ENCODE measurements around the gene TNFRSF19. TPM values are rescaled to one million over a fixed set of nuclear protein-coding genes. Genes with fewer than 3 reads are reported as not detected.

Gene TNFRSF19
- total and polyA plus RNA-seq, 2 of the 4 experiments (the other 2 are of a cell fraction) = 18.6 to 26.3 TPM

GRCh38 chr13:23715092-23715761, 145.0 kb downstream of the TNFRSF19 start:
- Histone ChIP-seq H2BK15ac (ENCODE audit: low read depth, low read length) (no peak overlapping the region; the same call in 2 of the 3 replicates), H3K79me1 (ENCODE audit: low read depth in 1 of 2, low read length in 2 of 2) (no peaks in the 10 kb centered on the region), H3K56ac (ENCODE audit: extremely low read depth, insufficient read depth, low read length) (no peak overlapping the region), H3K27me3 (ENCODE audit: control insufficient read depth, insufficient read depth, low read length) (no peaks in the 10 kb centered on the region), H3K27ac (ENCODE audit: insufficient read depth, low read length) (0 out of 2 replicates have a peak overlapping the region, but pooled peaks have one; percentile 16), H4K8ac (ENCODE audit: low read depth in 2 of 2, low read length in 2 of 2) (0 out of 4 replicates have a peak overlapping the region, but pooled peaks of 1 of the 2 experiments have one; percentile 10), H3K36me3 (ENCODE audit: control insufficient read depth, insufficient read depth, low read length) (no peaks in the 10 kb centered on the region), H2BK20ac (ENCODE audit: low read depth, low read length) (peak overlapping the region; percentile 16; the same call in 1 of the 2 replicates), H3K9me3 (ENCODE audit: control insufficient read depth, insufficient read depth, low read length) (peaks cover 3% of the 10 kb centered on the region; the same call in 1 of the 2 replicates), H2AFZ (replicated peaks; ENCODE audit: low read length, poor library complexity) (no peak overlapping the region), H3K4me1 (ENCODE audit: control insufficient read depth, insufficient read depth, low read length) (peaks cover 8% of the 10 kb centered on the region), H3K14ac (replicated peaks; ENCODE audit: low read depth, low read length) (no peak overlapping the region), H3K4ac (ENCODE audit: low read depth, low read length) (no peak overlapping the region; the same call in 1 of the 2 replicates), H3K23ac (ENCODE audit: low read depth, low read length) (no peak overlapping the region), H3K4me2 (ENCODE audit: low read depth, low read length) (no peak overlapping the region), H4K20me1 (ENCODE audit: insufficient read depth, low read length) (no peaks in the 10 kb centered on the region), H4K5ac (ENCODE audit: low read depth, low read length) (0 out of 2 replicates have a peak overlapping the region, but pooled peaks have one; percentile 29), H3K9me1 (ENCODE audit: insufficient read depth, low read length) (0 out of 2 replicates have a peak, but pooled peaks cover 3% of the 10 kb centered on the region), H3K9ac (ENCODE audit: low read depth, low read length) (no peak overlapping the region), H4K91ac (ENCODE audit: insufficient read depth, low read depth, low read length) (no peak overlapping the region), H2BK5ac (ENCODE audit: low read depth, low read length, poor library complexity, severe bottlenecking) (no peak overlapping the region), H2BK120ac (ENCODE audit: low read depth, low read length) (no peak overlapping the region), H2AK9ac (replicated peaks; ENCODE audit: low read depth, low read length, poor library complexity) (no peak overlapping the region), H3K18ac (ENCODE audit: low read depth, low read length) (no peak overlapping the region; the same call in 1 of the 2 replicates), H2AK5ac (ENCODE audit: low read depth, low read length) (peak overlapping the region; percentile 67; the same call in 1 of the 2 replicates), H3K4me3 (ENCODE audit: insufficient read depth, low read depth, low read length) (no peak overlapping the region)
- dilution Hi-C loops (cut with HindIII; ENCODE audit: low sequenced_read_pairs, unreplicated experiment) (no loop called here), in situ Hi-C loops (cut with MboI; ENCODE audit: low sequenced_read_pairs) (no loop called here), intact Hi-C loops (cut with micrococcal nuclease) (no loop called here)
- TF ChIP-seq RAD21 (IDR thresholded peaks at IDR 0.05; ENCODE audit: low read length) (no peak), SMC3 (IDR thresholded peaks at IDR 0.05; ENCODE audit: low read depth, low read length) (no peak), POLR2A (IDR thresholded peaks at IDR 0.05; ENCODE audit: low read depth, low read length) (no peak), FOS (IDR thresholded peaks at IDR 0.05; ENCODE audit: low read depth, low read length) (no peak), MXI1 (IDR thresholded peaks at IDR 0.05; ENCODE audit: borderline replicate concordance, low read depth, low read length) (no peak), NFE2L2 (IDR thresholded peaks at IDR 0.05; ENCODE audit: low read depth, low read length) (no peak), ELK1 (IDR thresholded peaks at IDR 0.05; ENCODE audit: borderline replicate concordance, low read depth, low read length) (no peak), CEBPB (IDR thresholded peaks at IDR 0.05; ENCODE audit: low read depth, low read length) (no peak), RFX5 (IDR thresholded peaks at IDR 0.05; ENCODE audit: low read depth, low read length) (no peak), USF2 (IDR thresholded peaks at IDR 0.05; ENCODE audit: low read depth, low read length) (no peak), BHLHE40 (IDR thresholded peaks at IDR 0.05; ENCODE audit: low read depth, low read length) (no peak), CHD1 (IDR thresholded peaks at IDR 0.05; ENCODE audit: low read depth, low read length) (no peak)
- TF ChIP-seq, protein P1, sequence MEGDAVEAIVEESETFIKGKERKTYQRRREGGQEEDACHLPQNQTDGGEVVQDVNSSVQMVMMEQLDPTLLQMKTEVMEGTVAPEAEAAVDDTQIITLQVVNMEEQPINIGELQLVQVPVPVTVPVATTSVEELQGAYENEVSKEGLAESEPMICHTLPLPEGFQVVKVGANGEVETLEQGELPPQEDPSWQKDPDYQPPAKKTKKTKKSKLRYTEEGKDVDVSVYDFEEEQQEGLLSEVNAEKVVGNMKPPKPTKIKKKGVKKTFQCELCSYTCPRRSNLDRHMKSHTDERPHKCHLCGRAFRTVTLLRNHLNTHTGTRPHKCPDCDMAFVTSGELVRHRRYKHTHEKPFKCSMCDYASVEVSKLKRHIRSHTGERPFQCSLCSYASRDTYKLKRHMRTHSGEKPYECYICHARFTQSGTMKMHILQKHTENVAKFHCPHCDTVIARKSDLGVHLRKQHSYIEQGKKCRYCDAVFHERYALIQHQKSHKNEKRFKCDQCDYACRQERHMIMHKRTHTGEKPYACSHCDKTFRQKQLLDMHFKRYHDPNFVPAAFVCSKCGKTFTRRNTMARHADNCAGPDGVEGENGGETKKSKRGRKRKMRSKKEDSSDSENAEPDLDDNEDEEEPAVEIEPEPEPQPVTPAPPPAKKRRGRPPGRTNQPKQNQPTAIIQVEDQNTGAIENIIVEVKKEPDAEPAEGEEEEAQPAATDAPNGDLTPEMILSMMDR (conservative IDR thresholded peaks at IDR 0.05; ENCODE audit: low read depth, low read length) = no peak
- POLR2A ChIA-PET (ENCODE audit: unreplicated experiment) = no interaction called here
- 88% methylated on average over 5 of the region's 19 CpGs; no CpG with 5 or more reads in 1 of the 2 experiments for WGBS, 2 experiments (ENCODE audit: extremely low coverage in 2 of 2, insufficient read length in 1 of 2)
- CTCF ChIA-PET = no interaction called here
- DNase-seq (no peak), ATAC-seq (ENCODE audit: low read depth) (no peak)
- BruUV-seq (replicated peaks) = no TSS peak

All from IMR-90 (cell line).